IMR-90 (cell line): ENCODE measurements around the gene SLC29A3. TPM values are rescaled to one million over a fixed set of nuclear protein-coding genes. Genes with fewer than 3 reads are reported as not detected.
"Not testable (repeated sequence)": the region's sequence is repeated elsewhere in the genome, so short reads cannot be mapped to it uniquely, and the experiment has no call there.

ENCODE experiments used
- ATAC-seq: fragments of 200-7000 bp; cut with Tn5 transposase; 2 replicates; pipeline ENCODE4 v1.9.1; 2020; ENCODE audit warnings: low read depth, mild to moderate bottlenecking, moderate library complexity
- BruUV-seq: library from RNA; stranded (reverse); fragments of 400-500 nt; replicated peaks from 2 replicates; lab custom pipeline; 2021; lab: Mats Ljungman, UMichigan
- CTCF ChIA-PET: fragments of 300-600 bp; formaldehyde crosslinking; extraction: SDS; loops from one replicate; lab custom pipeline; 2021; ENCODE audit warnings: antibody characterized with exemption; lab: Yijun Ruan, JAX
- POLR2A ChIA-PET: fragments of 300-600 bp; sonication (Branson Sonifier 250); formaldehyde crosslinking; loops from one replicate; lab custom pipeline; 2022; ENCODE audit warnings: antibody characterized with exemption; ENCODE audit not compliant: unreplicated experiment; lab: Charles Lee
- DNase-seq: peaks from one replicate; pipeline ENCODE4 v3.0.0; 2013
- H2AFZ ChIP-seq: replicated peaks from 2 replicates; pipeline ENCODE3; 2013; ENCODE audit warnings: low read length, mild to moderate bottlenecking; ENCODE audit not compliant: poor library complexity
- H2AK5ac ChIP-seq: 2 replicates; pipeline ENCODE4 v1.6.1; 2013; ENCODE audit warnings: low read depth, low read length, inconsistent platforms
- H2AK9ac ChIP-seq: replicated peaks from 2 replicates; pipeline ENCODE3; 2013; ENCODE audit warnings: mild to moderate bottlenecking, low read depth, low read length, moderate library complexity; ENCODE audit not compliant: poor library complexity
- H2BK120ac ChIP-seq: 2 replicates; pipeline ENCODE4 v1.6.1; 2013; ENCODE audit warnings: low read depth, low read length, inconsistent platforms
- H2BK15ac ChIP-seq: 3 replicates; pipeline ENCODE4 v1.6.1; 2013; ENCODE audit warnings: low read depth, low read length, inconsistent platforms
- H2BK20ac ChIP-seq: 2 replicates; pipeline ENCODE4 v1.6.1; 2013; ENCODE audit warnings: low read depth, mild to moderate bottlenecking, inconsistent platforms, low read length, moderate library complexity
- H2BK5ac ChIP-seq: 2 replicates; pipeline ENCODE4 v1.6.1; 2013; ENCODE audit warnings: mild to moderate bottlenecking, low read depth, low read length, inconsistent platforms; ENCODE audit not compliant: poor library complexity, severe bottlenecking
- H3K14ac ChIP-seq: replicated peaks from 2 replicates; pipeline ENCODE4 v1.6.1; 2013; ENCODE audit warnings: low read depth, low read length, inconsistent platforms
- H3K18ac ChIP-seq: 2 replicates; pipeline ENCODE4 v1.6.1; 2013; ENCODE audit warnings: low read depth, low read length, control low read depth
- H3K23ac ChIP-seq: 2 replicates; pipeline ENCODE4 v1.6.1; 2013; ENCODE audit warnings: low read depth, low read length, inconsistent platforms
- H3K27ac ChIP-seq: 2 replicates; pipeline ENCODE4 v1.5.1; 2013; ENCODE audit warnings: mild to moderate bottlenecking, control low read depth, low read length; ENCODE audit not compliant: insufficient read depth
- H3K27me3 ChIP-seq: 2 replicates; pipeline ENCODE4 v1.6.1; 2013; ENCODE audit warnings: low read length; ENCODE audit not compliant: control insufficient read depth, insufficient read depth
- H3K36me3 ChIP-seq: 2 replicates; pipeline ENCODE4 v1.6.1; 2013; ENCODE audit warnings: low read length, mixed read lengths; ENCODE audit not compliant: control insufficient read depth, insufficient read depth
- H3K4ac ChIP-seq: 2 replicates; pipeline ENCODE4 v1.6.1; 2013; ENCODE audit warnings: low read depth, low read length, inconsistent platforms
- H3K4me1 ChIP-seq: 2 replicates; pipeline ENCODE4 v1.6.1; 2013; ENCODE audit warnings: low read length, mixed read lengths; ENCODE audit not compliant: control insufficient read depth, insufficient read depth
- H3K4me2 ChIP-seq: 2 replicates; pipeline ENCODE4 v1.6.1; 2013; ENCODE audit warnings: low read depth, mild to moderate bottlenecking, control low read depth, low read length, moderate library complexity
- H3K4me3 ChIP-seq: 2 replicates; pipeline ENCODE4 v1.5.1; 2013; ENCODE audit warnings: low read depth, mild to moderate bottlenecking, control low read depth, low read length, moderate library complexity; ENCODE audit not compliant: insufficient read depth
- H3K56ac ChIP-seq: 2 replicates; pipeline ENCODE4 v1.6.1; 2013; ENCODE audit warnings: low read length, inconsistent platforms; ENCODE audit not compliant: insufficient read depth; ENCODE audit errors: extremely low read depth
- H3K79me1 ChIP-seq, 2 experiments: 2 replicates each; pipeline ENCODE4 v1.6.1; 2013; ENCODE audit warnings: low read length in 2 of 2, inconsistent platforms in 1 of 2, low read depth in 1 of 2
- H3K9ac ChIP-seq: 2 replicates; pipeline ENCODE4 v1.6.1; 2013; ENCODE audit warnings: low read depth, low read length, control low read depth
- H3K9me1 ChIP-seq: 2 replicates; pipeline ENCODE4 v1.6.1; 2013; ENCODE audit warnings: low read length, inconsistent platforms; ENCODE audit not compliant: insufficient read depth
- H3K9me3 ChIP-seq: 2 replicates; pipeline ENCODE4 v1.6.1; 2013; ENCODE audit warnings: low read length; ENCODE audit not compliant: control insufficient read depth, insufficient read depth
- H4K20me1 ChIP-seq: 2 replicates; pipeline ENCODE4 v1.6.1; 2013; ENCODE audit warnings: low read length, inconsistent platforms; ENCODE audit not compliant: insufficient read depth
- H4K5ac ChIP-seq: 2 replicates; pipeline ENCODE4 v1.6.1; 2013; ENCODE audit warnings: mild to moderate bottlenecking, low read depth, low read length, control low read depth
- H4K8ac ChIP-seq, 2 experiments: 2 replicates each; pipeline ENCODE4 v1.6.1; 2013; ENCODE audit warnings: low read depth in 2 of 2, low read length in 2 of 2, control low read depth in 1 of 2, inconsistent platforms in 1 of 2
- H4K91ac ChIP-seq: 2 replicates; pipeline ENCODE4 v1.6.1; 2013; ENCODE audit warnings: low read depth, low read length, inconsistent platforms; ENCODE audit not compliant: insufficient read depth
- CHD1 ChIP-seq: IDR thresholded peaks from 2 replicates; pipeline ENCODE4 v1.6.1; 2012; ENCODE audit warnings: low read depth, low read length, improper control_type of control experiment
- MAFK ChIP-seq: IDR thresholded peaks from 2 replicates; pipeline ENCODE4 v1.6.1; 2012; ENCODE audit warnings: low read depth, low read length, improper control_type of control experiment
- MAZ ChIP-seq: IDR thresholded peaks from 2 replicates; pipeline ENCODE4 v1.6.1; 2012; ENCODE audit warnings: low read depth, mild to moderate bottlenecking, low read length, improper control_type of control experiment, moderate library complexity, borderline replicate concordance
- NFE2L2 ChIP-seq: fragments of 150-350 bp; IDR thresholded peaks from 2 replicates; pipeline ENCODE4 v1.6.1; 2016; ENCODE audit warnings: low read depth, mild to moderate bottlenecking, low read length
- WGBS, 2 experiments: methylation state at CpG; one replicate each; pipeline versions ENCODE4 v1.1.5 to v1.1.7; 2013; ENCODE audit warnings: missing lambda C conversion rate in 2 of 2; ENCODE audit not compliant: insufficient read length in 1 of 2; ENCODE audit errors: extremely low coverage in 2 of 2; 5-methylcytosine and 5-hydroxymethylcytosine counted together
- dilution Hi-C: fragments of 300-500 bp; cut with HindIII; formaldehyde crosslinking; loops from one replicate; pipeline ENCODE4 v1.14.3; 2018; ENCODE audit warnings: low sequenced_read_pairs; ENCODE audit not compliant: unreplicated experiment
- in situ Hi-C: fragments of 300-500 bp; cut with MboI; formaldehyde crosslinking; loops from 3 replicates; pipeline ENCODE4 v1.14.3; 2019; ENCODE audit warnings: low sequenced_read_pairs, inconsistent platforms, mixed read lengths
- intact Hi-C: fragments of 100-400 bp; cut with micrococcal nuclease; formaldehyde crosslinking; loops from 2 replicates; pipeline ENCODE4 v1.10.0; 2022
- polyA plus RNA-seq, 3 experiments: library from polyadenylated mRNA; depleted of rRNA; stranded (reverse); fragments of >200 nt; gene quantifications; 2 replicates each; pipeline ENCODE4 v1.2.3, GENCODE V29; 2012; ENCODE audit warnings: low replicate concordance in 1 of 3
- total RNA-seq: library from RNA; depleted of rRNA; stranded (reverse); fragments of >200 nt; gene quantifications from 2 replicates; pipeline ENCODE4 v1.2.3, GENCODE V29; 2012

Gene SLC29A3
- total and polyA plus RNA-seq, 2 of the 4 experiments (the other 2 are of a cell fraction): 0.72 to 3.0 TPM

DNA sequence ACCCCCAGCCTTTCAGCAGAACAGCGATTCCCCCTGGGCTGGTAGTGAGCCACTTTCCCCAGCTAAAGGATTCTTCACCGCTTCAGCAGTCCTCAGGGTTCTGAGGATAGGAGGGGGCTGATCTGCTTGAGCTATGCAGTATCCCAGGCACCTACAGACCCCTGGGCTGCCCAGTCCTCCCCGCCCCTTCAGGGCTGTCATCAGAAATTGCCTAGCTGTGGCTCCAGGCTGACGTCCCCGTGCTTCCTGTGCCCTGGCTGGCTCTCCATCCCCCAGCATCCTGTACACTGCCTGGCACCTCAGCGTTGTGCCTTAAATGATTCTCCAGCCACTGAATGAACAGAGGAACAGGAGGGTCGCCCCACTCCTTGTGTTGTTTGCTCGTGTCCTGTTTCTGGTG lies 39.2 kb downstream of the SLC29A3 start:
- Histone ChIP-seq H4K91ac (no peak overlapping the region), H3K4me2 (no peak overlapping the region), H3K18ac (no peak overlapping the region), H3K9ac (no peak overlapping the region), H2BK5ac (no peak overlapping the region), H2AK9ac (no peak overlapping the region), H2BK120ac (no peak overlapping the region), H3K56ac (no peak overlapping the region), H2AK5ac (no peak overlapping the region), H3K79me1 (no peaks in the 10 kb centered on the region), H3K9me3 (no peaks in the 10 kb centered on the region), H3K36me3 (peaks cover 2% of the 10 kb centered on the region), H3K27ac (no peak overlapping the region), H3K9me1 (no peaks in the 10 kb centered on the region), H3K4ac (no peak overlapping the region), H4K20me1 (no peaks in the 10 kb centered on the region), H3K27me3 (no peaks in the 10 kb centered on the region), H3K4me1 (no peaks in the 10 kb centered on the region), H3K14ac (no peak overlapping the region), H2AFZ (no peak overlapping the region), H4K8ac (no peak overlapping the region), H3K4me3 (no peak overlapping the region), H2BK20ac (no peak overlapping the region), H2BK15ac (no peak overlapping the region), H3K23ac (no peak overlapping the region), H4K5ac (no peak overlapping the region)
- TF ChIP-seq MAZ (no peak), NFE2L2 (no peak), MAFK (no peak), CHD1 (no peak)
- no peak for ATAC-seq
- ChIA-PET POLR2A (no interaction called here), CTCF (interaction anchor here (1.0 kb wide), 1 partner anchor 39 kb away, joined by 3 read pairs; the partner anchor contains the start of gene SLC29A3)
- WGBS, 2 experiments: no CpG with 5 or more reads among the region's 8 CpGs
- no TSS peak for BruUV-seq
- DNase-seq: no peak
- in situ Hi-C loops (no loop called here), intact Hi-C loops (no loop called here), dilution Hi-C loops (no loop called here)

DNA sequence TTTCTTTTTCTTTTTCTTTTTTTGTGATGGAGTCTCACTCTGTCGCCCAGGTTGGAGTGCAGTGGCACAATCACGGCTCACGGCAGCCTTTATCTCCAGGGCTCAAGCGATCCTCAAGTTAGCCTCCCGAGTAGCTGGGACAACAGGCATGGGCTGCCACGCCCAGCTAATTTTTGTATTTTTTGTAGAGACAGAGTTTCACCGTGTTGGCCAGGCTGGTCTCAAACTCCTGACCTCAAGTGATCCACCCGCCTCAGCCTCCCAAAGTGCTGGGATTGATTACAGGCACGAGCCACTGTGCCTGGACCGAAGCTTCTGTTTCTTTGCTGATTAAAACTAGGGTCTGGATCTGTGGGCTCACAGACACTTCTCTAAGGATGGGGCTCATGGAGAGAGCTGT lies 39.8 kb downstream of the SLC29A3 start:
- H3K27ac ChIP-seq, BruUV-seq, H2BK15ac ChIP-seq, H3K4me1 ChIP-seq, H2BK120ac ChIP-seq, H3K4me3 ChIP-seq, H3K27me3 ChIP-seq, H4K5ac ChIP-seq, H3K18ac ChIP-seq, H3K23ac ChIP-seq, H4K8ac ChIP-seq, in situ Hi-C loops, H4K91ac ChIP-seq, H3K14ac ChIP-seq, H2AK5ac ChIP-seq, H2BK5ac ChIP-seq, ATAC-seq, dilution Hi-C loops, H2BK20ac ChIP-seq, H2AFZ ChIP-seq, H3K9ac ChIP-seq, H3K9me3 ChIP-seq, H4K20me1 ChIP-seq, H3K4me2 ChIP-seq, H3K9me1 ChIP-seq, H3K4ac ChIP-seq, intact Hi-C loops, H3K56ac ChIP-seq, H3K36me3 ChIP-seq, DNase-seq, CTCF ChIA-PET, POLR2A ChIA-PET, H3K79me1 ChIP-seq: not testable (repeated sequence)
- H2AK9ac ChIP-seq: peak overlapping the region; percentile 90
- WGBS, 2 experiments: 100% methylated on average over 1 of the region's 10 CpGs; no CpG with 5 or more reads in 1 of the 2 experiments
